K562 (cell line): ENCODE data around the gene MAGI2. TPM values are rescaled to one million over a fixed set of nuclear protein-coding genes. Genes with fewer than 3 reads are reported as not detected.

Experiments used
- ATAC-seq: fragments of 200-7000 bp; cut with Tn5 transposase; 3 replicates; pipeline ENCODE4 v1.9.1; 2020; ENCODE audit warnings: moderate library complexity
- BruUV-seq: library from RNA; stranded (reverse); fragments of 400-500 nt; replicated peaks from 2 replicates; lab custom pipeline; 2021; lab: Mats Ljungman, UMichigan
- CTCF ChIA-PET: fragments of 300-600 bp; formaldehyde crosslinking; extraction: SDS; loops from one replicate; lab custom pipeline; 2021; ENCODE audit warnings: low intra/inter-chr PET ratio; lab: Yijun Ruan, JAX
- POLR2A ChIA-PET: fragments of 300-600, 350-650 bp; sonication (Branson Sonifier 250); formaldehyde crosslinking; extraction: SDS; loops from one replicate; lab custom pipeline; 2021; ENCODE audit warnings: antibody characterized with exemption, inconsistent platforms; lab: Yijun Ruan, JAX
- DNase-seq, 4 experiments: peaks; one replicate each; pipeline versions ENCODE4 v3.0.0 to v3.0.0-alpha.2; 2011 to 2018; ENCODE audit warnings: low spot score in 3 of 4, mixed read lengths in 3 of 4; ENCODE audit errors: extremely low read depth in 1 of 4
- FAIRE-seq: peaks from 2 replicates; lab custom pipeline; 2011; peaks lifted over from hg19 to GRCh38; lab: Jason Lieb, UNC
- H2AFZ ChIP-seq: 2 replicates; pipeline ENCODE4 v1.6.0; 2011; ENCODE audit warnings: low read depth, low read length, control low read depth, inconsistent platforms
- H3K27ac ChIP-seq: fragments of 200-600 bp; 3 replicates; pipeline ENCODE4 v1.8.0; 2011; ENCODE audit warnings: low read depth, mild to moderate bottlenecking, control low read depth, inconsistent platforms, low read length, moderate library complexity, mixed read lengths; ENCODE audit errors: extremely low read depth
- H3K27me3 ChIP-seq, 2 experiments: fragments of 300-600 bp in 1 of 2; 2 replicates in 1 of 2; 3 replicates in 1 of 2; pipeline versions ENCODE4 v1.6.0 to v1.8.0; 2011; ENCODE audit warnings: inconsistent platforms in 2 of 2, low read length in 2 of 2, mild to moderate bottlenecking in 1 of 2, mixed read lengths in 1 of 2, moderate library complexity in 1 of 2; ENCODE audit not compliant: control insufficient read depth in 2 of 2, insufficient read depth in 2 of 2
- H3K36me3 ChIP-seq: fragments of 300-600 bp; 3 replicates; pipeline ENCODE4 v1.8.0; 2011; ENCODE audit warnings: mild to moderate bottlenecking, low read length, inconsistent platforms; ENCODE audit not compliant: control insufficient read depth, insufficient read depth
- H3K4me1 ChIP-seq, 2 experiments: fragments of 200-600 bp in 1 of 2; replicated peaks in 1 of 2; 2 replicates in 1 of 2; 3 replicates in 1 of 2; pipeline versions ENCODE4 v1.5.1 to v1.8.0; 2011; ENCODE audit warnings: inconsistent platforms in 2 of 2, low read length in 2 of 2, mild to moderate bottlenecking in 1 of 2, mixed read lengths in 1 of 2, moderate library complexity in 1 of 2; ENCODE audit not compliant: control insufficient read depth in 2 of 2, insufficient read depth in 2 of 2
- H3K4me2 ChIP-seq: 2 replicates; pipeline ENCODE4 v1.6.1; 2011; ENCODE audit warnings: low read length, control low read depth, inconsistent platforms, mixed read lengths; ENCODE audit not compliant: insufficient read depth
- H3K4me3 ChIP-seq: fragments of 200-600 bp; sonication (generic), shearing (Covaris generic); 2 replicates; pipeline ENCODE4 v1.5.1; 2016; ENCODE audit warnings: control low read depth, inconsistent platforms
- H3K79me2 ChIP-seq: fragments of 200-600 bp; 3 replicates; pipeline ENCODE4 v1.8.0; 2011; ENCODE audit warnings: low read length, inconsistent platforms; ENCODE audit not compliant: control insufficient read depth, insufficient read depth
- H3K9ac ChIP-seq, 2 experiments: 2 replicates each; pipeline versions ENCODE4 v1.6.0 to v1.6.1; 2011; ENCODE audit warnings: low read depth in 2 of 2, low read length in 2 of 2, control low read depth in 1 of 2, inconsistent platforms in 1 of 2, mild to moderate bottlenecking in 1 of 2, mixed read lengths in 1 of 2; ENCODE audit not compliant: insufficient read depth in 1 of 2
- H3K9me1 ChIP-seq: one replicate; pipeline ENCODE4 v1.6.0; 2011; ENCODE audit warnings: inconsistent platforms, mild to moderate bottlenecking, low read length, moderate library complexity; ENCODE audit not compliant: control insufficient read depth, insufficient read depth
- H3K9me3 ChIP-seq: replicated peaks from 2 replicates; pipeline ENCODE4 v1.5.1; 2011; ENCODE audit warnings: low read depth, low read length, inconsistent platforms; ENCODE audit not compliant: control insufficient read depth, insufficient read depth
- H4K20me1 ChIP-seq: replicated peaks from 2 replicates; pipeline ENCODE4 v1.6.1; 2011; ENCODE audit warnings: low read length, inconsistent platforms, mixed read lengths; ENCODE audit not compliant: control insufficient read depth, insufficient read depth
- BRCA1 ChIP-seq, 2 experiments: fragments of 450-650 bp in 1 of 2; sonication (generic) in 1 of 2; formaldehyde crosslinking in 1 of 2; IDR thresholded peaks; 2 replicates each; pipeline versions ENCODE4 v1.5.0 to v1.6.1; 2017 to 2020; ENCODE audit warnings: mild to moderate bottlenecking in 1 of 2, missing genetic modification reagents in 1 of 2
- CCAR2 ChIP-seq: fragments of 200-400 bp; formaldehyde crosslinking; IDR thresholded peaks from 2 replicates; pipeline ENCODE4 v1.6.1; 2017; ENCODE audit warnings: mild to moderate bottlenecking, low read depth, low read length
- EZH2 ChIP-seq: IDR thresholded peaks from 2 replicates; pipeline ENCODE4 v1.6.1; 2012; ENCODE audit warnings: low read depth, mild to moderate bottlenecking, inconsistent platforms, low read length, borderline replicate concordance
- MBD2 ChIP-seq: sonication (generic); IDR thresholded peaks from 2 replicates; pipeline ENCODE4 v1.6.1; 2016; ENCODE audit warnings: low read depth, borderline replicate concordance
- MTF1 ChIP-seq: fragments of 250-450 bp; sonication (Bioruptor Pico); IDR thresholded peaks from 2 replicates; pipeline ENCODE4 v1.9.0; 2021; ENCODE audit warnings: moderate library complexity, mild to moderate bottlenecking, inconsistent platforms, borderline replicate concordance
- POLR3A ChIP-seq: IDR thresholded peaks from 2 replicates; pipeline ENCODE4 v1.6.1; 2011; ENCODE audit warnings: borderline replicate concordance, mild to moderate bottlenecking, moderate library complexity; ENCODE audit not compliant: insufficient read length, insufficient read depth; ENCODE audit errors: extremely low read depth
- POLR3G ChIP-seq: IDR thresholded peaks from 2 replicates; pipeline ENCODE4 v1.6.1; 2011; ENCODE audit not compliant: insufficient read length, insufficient replicate concordance; ENCODE audit errors: extremely low read depth
- PPARD ChIP-seq: fragments of 250-450 bp; sonication (Bioruptor Pico); IDR thresholded peaks from 2 replicates; pipeline ENCODE4 v1.8.0; 2022; ENCODE audit warnings: inconsistent platforms, mild to moderate bottlenecking, moderate library complexity
- RBM14 ChIP-seq: fragments of 200-400 bp; formaldehyde crosslinking; IDR thresholded peaks from 2 replicates; pipeline ENCODE4 v1.6.1; 2018; ENCODE audit warnings: low read depth, mild to moderate bottlenecking, low read length, moderate library complexity, borderline replicate concordance; ENCODE audit not compliant: insufficient read depth
- SAFB ChIP-seq: fragments of 200-400 bp; formaldehyde crosslinking; IDR thresholded peaks from 2 replicates; pipeline ENCODE4 v1.6.1; 2017; ENCODE audit warnings: low read depth, low read length, borderline replicate concordance
- SREBF2 ChIP-seq: sonication (generic); formaldehyde crosslinking; IDR thresholded peaks from 2 replicates; pipeline ENCODE4 v1.4.0; 2020; ENCODE audit warnings: mild to moderate bottlenecking, missing genetic modification reagents
- TSHZ1 ChIP-seq: fragments of 250-450 bp; sonication (Bioruptor Pico); IDR thresholded peaks from 2 replicates; pipeline ENCODE4 v1.4.0; 2020; ENCODE audit warnings: mild to moderate bottlenecking, moderate library complexity
- XRCC5 ChIP-seq: fragments of 200-400 bp; formaldehyde crosslinking; IDR thresholded peaks from 2 replicates; pipeline ENCODE4 v1.6.1; 2017; ENCODE audit warnings: low read depth, mild to moderate bottlenecking, low read length
- ZBTB26 ChIP-seq: fragments of 450-650 bp; formaldehyde crosslinking; IDR thresholded peaks from 2 replicates; pipeline ENCODE4 v1.4.0; 2022; ENCODE audit warnings: missing genetic modification characterization
- ZNF518B ChIP-seq: fragments of 250-450 bp; sonication (Bioruptor Pico); IDR thresholded peaks from 2 replicates; pipeline ENCODE4 v1.5.0; 2021; ENCODE audit warnings: mild to moderate bottlenecking, moderate library complexity
- WGBS: fragments of 100-300 bp; shearing (Covaris generic); methylation state at CpG from one replicate; pipeline ENCODE4 v1.1.6; 2016; ENCODE audit warnings: low coverage, mixed read lengths; ENCODE audit not compliant: insufficient coverage; ENCODE audit errors: missing lambda C conversion rate; 5-methylcytosine and 5-hydroxymethylcytosine counted together
- in situ Hi-C: fragments of 300-500 bp; cut with MboI; formaldehyde crosslinking; loops from 4 replicates; pipeline ENCODE4 v1.15.0; 2018; ENCODE audit warnings: inconsistent platforms, mixed read lengths
- intact Hi-C: fragments of 100-400 bp; cut with micrococcal nuclease; formaldehyde crosslinking; loops from 2 replicates; pipeline ENCODE4 v1.14.2; 2022
- polyA plus RNA-seq, 8 experiments: library from polyadenylated mRNA; depleted of rRNA in 4 of 8; stranded (reverse) in 5 of 8; unstranded in 3 of 8; fragments of >200 nt; fragmentation: Nextera tagmentation in 2 of 8; fragmentation: Illumina TruSeq in 1 of 8; extraction: Ambion mirVana in 2 of 8; extraction: Trizol in 1 of 8; gene quantifications; 2 replicates each; pipeline versions ENCODE4 v1.2.1 to v1.2.3, GENCODE V29; 2011 to 2014; ENCODE audit warnings: inconsistent platforms in 1 of 8, missing spikeins in 1 of 8
- total RNA-seq, 7 experiments: library from RNA; depleted of rRNA in 6 of 7; stranded (reverse); fragments of >200 nt in 6 of 7; fragmentation: Illumina TruSeq in 2 of 7; extraction: Trizol in 2 of 7; gene quantifications; 2 replicates each; pipeline versions ENCODE4 v1.2.1 to v1.2.3, GENCODE V29; 2011 to 2021; ENCODE audit warnings: low replicate concordance in 1 of 7

The MAGI2 gene
- total and polyA plus RNA-seq, 9 of the 15 experiments (the other 6 are each of a cell fraction or from before 2014, with no cell fraction given) = 0.27 to 1.4 (median 0.70) TPM

- H3K4me3 ChIP-seq = no peak overlapping the region
- no TSS peak for BruUV-seq
- no peak overlapping the region for H3K4me2 ChIP-seq
- ATAC-seq = no peak
- no peaks in the 10 kb centered on the region for H3K4me1 ChIP-seq
- TF ChIP-seq MTF1 (CRISPR knock-in tag) = no peak
- TF ChIP-seq ZBTB26 = no peak
- TF ChIP-seq BRCA1 (IDR thresholded peaks at IDR 0.05) = no peak
- no peak for TF ChIP-seq BRCA1 (CRISPR knock-in tag; IDR thresholded peaks at IDR 0.05)
- no peak for TF ChIP-seq ZNF518B
- no peak for TF ChIP-seq XRCC5
- no peak for TF ChIP-seq RBM14
- no peak for TF ChIP-seq MBD2
- TF ChIP-seq EZH2 = no peak
- TF ChIP-seq POLR3G = no peak
- TF ChIP-seq POLR3A = no peak
- TF ChIP-seq CCAR2 = no peak
- TF ChIP-seq SREBF2 (CRISPR knock-in tag) = no peak
- no peak for TF ChIP-seq SAFB
- TF ChIP-seq TSHZ1 (CRISPR knock-in tag) = no peak
- TF ChIP-seq PPARD (CRISPR knock-in tag) = no peak
- H4K20me1 ChIP-seq = no peaks in the 10 kb centered on the region
- H3K9me3 ChIP-seq = no peaks in the 10 kb centered on the region
- intact Hi-C loops = no loop called here
- no peaks in the 10 kb centered on the region for H3K36me3 ChIP-seq
- no peaks in the 10 kb centered on the region; a peak in 2 of 5 replicates for H3K27me3 ChIP-seq
- H2AFZ ChIP-seq = no peak overlapping the region
- POLR2A ChIA-PET = no interaction called here
- no peak for FAIRE-seq
- H3K9me1 ChIP-seq = no peaks in the 10 kb centered on the region
- H3K79me2 ChIP-seq = no peaks in the 10 kb centered on the region
- DNase-seq = no peak
- CTCF ChIA-PET = no interaction called here
- H3K27ac ChIP-seq = no peak overlapping the region
- no peak overlapping the region for H3K9ac ChIP-seq
- 2% methylated on average over 3 of the region's 3 CpGs for WGBS
- in situ Hi-C loops = no loop called here
These were observed 1342.1 kb downstream of the MAGI2 start for GRCh38 chr7:78111386-78111785.
